Measurements from ENCODE around the gene RAB4A.

DNA sequence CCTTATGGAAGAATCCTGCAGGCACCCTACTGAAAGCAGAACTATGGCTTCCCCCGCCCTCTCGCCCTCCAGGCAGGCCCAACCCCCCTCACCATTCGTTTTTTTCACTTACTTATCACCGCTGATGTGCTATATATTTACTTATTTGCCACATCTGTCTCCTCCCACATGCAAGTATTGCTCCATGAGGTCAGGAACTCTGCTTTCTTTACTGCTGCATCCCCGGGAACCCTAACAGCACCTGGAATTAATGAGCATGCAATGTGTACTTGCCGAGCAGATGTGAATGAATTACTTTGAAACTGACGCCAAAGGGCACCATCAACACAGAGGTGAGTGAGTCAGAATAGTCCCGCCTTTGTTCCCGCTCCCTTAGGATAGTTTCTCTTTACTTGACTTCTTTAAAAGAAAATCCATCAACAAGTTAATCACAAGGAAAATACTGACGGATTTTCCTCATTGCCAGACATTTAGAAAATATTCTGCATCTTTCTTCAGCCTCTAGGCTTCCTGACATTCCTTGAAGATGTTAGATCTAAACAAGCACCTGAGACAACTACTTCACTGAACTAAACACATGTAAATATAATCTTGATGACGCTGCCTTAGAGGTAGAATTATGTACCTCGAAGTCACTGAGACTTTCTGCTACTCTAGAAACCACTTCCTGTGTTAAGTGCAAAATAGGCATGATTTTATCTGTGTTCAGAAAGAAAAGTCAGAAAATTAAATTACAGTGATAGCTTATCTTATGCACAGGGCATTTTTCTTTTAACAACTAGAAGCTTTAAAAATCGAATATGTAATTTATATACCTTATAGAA, 17.5 kb upstream of the RAB4A start:
- TF ChIP-seq, protein P1, sequence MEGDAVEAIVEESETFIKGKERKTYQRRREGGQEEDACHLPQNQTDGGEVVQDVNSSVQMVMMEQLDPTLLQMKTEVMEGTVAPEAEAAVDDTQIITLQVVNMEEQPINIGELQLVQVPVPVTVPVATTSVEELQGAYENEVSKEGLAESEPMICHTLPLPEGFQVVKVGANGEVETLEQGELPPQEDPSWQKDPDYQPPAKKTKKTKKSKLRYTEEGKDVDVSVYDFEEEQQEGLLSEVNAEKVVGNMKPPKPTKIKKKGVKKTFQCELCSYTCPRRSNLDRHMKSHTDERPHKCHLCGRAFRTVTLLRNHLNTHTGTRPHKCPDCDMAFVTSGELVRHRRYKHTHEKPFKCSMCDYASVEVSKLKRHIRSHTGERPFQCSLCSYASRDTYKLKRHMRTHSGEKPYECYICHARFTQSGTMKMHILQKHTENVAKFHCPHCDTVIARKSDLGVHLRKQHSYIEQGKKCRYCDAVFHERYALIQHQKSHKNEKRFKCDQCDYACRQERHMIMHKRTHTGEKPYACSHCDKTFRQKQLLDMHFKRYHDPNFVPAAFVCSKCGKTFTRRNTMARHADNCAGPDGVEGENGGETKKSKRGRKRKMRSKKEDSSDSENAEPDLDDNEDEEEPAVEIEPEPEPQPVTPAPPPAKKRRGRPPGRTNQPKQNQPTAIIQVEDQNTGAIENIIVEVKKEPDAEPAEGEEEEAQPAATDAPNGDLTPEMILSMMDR (IDR thresholded peaks at IDR 0.05): no peak
- peak in 1 of 4 donors; percentile 8 for TF ChIP-seq POLR2A (IDR thresholded peaks at IDR 0.05)

All from esophagus squamous epithelium (tissue), 4 donors.